Cerebellar nuclear complex (tissue), 1 donor: ENCODE measurements around the gene ZFAND2A.

ENCODE experiments used
- DNase-seq, 2 experiments: peaks; one replicate each; lab custom pipeline; 2025; lab: John Stamatoyannopoulos, UW

ZFAND2A gene

GRCh38 chr7:1106793-1107421 lies 53.1 kb downstream of the ZFAND2A start:
- peak in 1 of 2 experiments; percentile 28 for DNase-seq

DNA sequence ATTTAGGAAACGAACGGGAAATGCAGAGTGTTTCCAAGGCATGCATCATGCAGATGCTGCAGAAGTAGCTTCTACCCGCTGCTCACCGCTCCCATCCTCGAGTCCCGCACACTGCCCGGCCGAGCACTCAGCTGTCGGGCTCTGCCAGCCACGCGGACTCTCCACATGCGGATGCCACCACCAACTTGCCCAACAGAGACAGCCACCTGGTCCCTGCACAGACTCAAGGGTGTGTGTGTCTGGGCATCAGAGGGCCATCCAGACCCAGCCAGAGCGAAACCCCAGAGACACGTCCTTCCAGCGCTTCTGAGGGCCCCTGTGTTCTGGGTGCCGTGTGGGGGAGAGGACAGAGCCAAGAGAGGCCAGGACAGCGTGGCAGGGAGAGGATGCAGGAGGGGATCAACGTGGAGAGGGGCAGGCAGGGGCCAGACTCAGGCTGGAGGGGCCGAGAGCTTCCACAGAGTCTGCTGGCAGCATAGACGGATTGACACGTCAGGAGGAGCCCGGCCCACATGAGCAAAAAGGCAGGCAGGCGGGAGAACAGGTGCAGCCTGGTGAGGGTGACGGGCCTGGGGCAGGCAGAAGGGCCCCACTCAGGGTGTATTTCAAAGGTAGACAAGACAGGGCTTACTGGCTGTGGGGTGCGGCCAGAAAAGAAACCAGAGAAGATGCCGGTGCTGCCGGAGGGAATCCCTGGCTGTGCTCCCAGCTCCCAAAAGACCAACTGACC lies 53.8 kb downstream of the ZFAND2A start:
- DNase-seq: no peak

GRCh38 chr7:1105189-1105588 lies 54.8 kb downstream of the ZFAND2A start:
- no peak for DNase-seq

- DNase-seq: no peak
Observed at GRCh38 chr7:1104516-1105179, 55.3 kb downstream of the ZFAND2A start.

DNA sequence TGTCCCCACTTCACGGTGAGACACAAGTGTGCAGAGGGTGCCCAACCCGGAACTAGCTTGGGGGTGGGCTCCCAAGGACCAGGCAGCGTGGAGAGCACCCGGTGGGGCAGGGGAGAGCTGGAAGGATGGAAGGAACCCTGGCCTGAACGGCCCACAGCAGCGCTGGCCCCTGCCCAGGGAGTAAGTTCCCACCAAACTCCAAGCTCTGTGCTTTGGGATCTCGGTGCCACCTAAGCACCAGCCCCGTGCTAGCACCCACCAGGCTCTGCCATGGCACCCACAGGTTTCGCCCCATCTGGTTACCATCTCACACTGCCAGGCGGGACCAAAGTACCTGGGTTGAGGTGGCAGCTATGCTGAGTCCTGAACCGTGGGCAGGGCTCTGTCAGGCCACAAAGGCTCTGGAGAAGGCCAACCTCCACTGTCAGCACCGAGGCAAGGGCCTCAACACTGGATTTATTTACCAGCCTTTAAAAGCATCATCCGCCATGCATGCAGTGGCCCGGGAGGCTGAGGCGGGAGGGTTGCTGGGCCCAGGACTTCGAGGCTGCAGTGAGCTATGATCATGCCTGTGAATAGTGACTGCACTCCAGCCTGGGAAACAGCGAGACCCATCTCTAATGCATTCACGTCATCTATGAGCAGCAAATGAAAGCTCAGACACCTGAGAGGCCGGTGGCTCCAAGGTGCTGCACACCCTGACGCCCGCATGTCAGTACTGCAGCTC lies 56.0 kb downstream of the ZFAND2A start:
- DNase-seq: no peak

- DNase-seq: no peak
Observed at GRCh38 chr7:1103009-1103788, 56.8 kb downstream of the ZFAND2A start.
